HG02678 (cell line): ENCODE data around the gene CEP126.

ENCODE experiments used
- ATAC-seq: cut with Tn5 transposase; IDR thresholded peaks from one replicate; pipeline ENCODE4 v1.9.1; 2021; ENCODE audit warnings: mild to moderate bottlenecking, moderate library complexity; ENCODE audit not compliant: unreplicated experiment

CEP126 gene

DNA sequence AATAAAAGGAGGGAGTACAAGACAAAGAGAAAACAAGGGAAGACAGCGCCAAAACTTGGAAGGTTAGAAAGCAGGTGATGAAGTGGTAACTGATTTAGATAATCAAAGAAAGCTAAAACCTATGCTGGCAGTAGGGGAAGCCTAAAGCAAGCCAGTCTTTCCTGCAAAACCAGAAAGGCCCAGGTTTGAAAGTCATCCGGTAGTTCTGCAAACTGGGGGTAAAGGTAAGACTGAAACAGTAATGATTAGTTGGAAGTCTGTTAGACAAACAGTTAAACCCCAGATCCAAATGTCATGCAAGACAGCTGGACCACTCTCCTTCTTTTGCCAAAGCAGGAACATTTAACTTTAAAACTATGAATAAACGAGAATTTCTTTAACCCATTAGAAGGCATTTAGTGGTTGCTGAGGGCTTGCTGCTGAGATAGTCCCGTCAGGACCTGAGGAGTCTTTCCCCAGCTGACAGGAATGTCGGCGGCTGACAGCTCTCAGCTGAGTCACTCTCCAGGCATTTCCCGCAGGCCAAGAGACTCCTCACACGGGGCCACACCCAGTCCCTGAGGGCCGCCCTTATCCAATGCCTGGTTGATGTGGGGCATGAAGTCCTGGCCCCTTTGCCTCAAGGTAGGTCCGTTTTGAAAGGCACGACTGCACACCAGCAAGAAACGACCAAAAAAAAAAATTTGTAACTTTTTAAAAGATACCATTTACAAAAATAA, 96.1 kb downstream of the CEP126 start:
- ATAC-seq = no peak

GRCh38 chr11:102012946-102013345, 98.1 kb downstream of the CEP126 start:
- ATAC-seq = no peak

DNA sequence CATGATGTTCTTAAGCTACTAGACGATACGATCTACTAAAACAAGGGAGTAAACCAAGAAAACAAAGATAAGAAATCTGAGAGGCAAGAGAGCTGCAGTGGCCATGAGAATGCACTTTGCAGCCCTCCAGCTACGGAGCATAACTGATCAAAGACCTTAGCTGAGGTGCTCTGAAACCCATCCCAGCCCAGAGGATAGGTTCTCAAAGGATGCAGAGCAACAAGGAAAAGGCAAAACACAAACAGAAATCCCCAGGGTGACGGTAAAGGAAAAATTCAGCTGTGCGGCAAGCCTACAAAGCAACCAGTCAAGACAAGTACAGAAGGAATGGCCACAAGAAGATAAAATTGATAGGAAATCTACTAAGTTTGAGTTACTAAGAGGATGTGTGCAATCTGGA, 99.9 kb downstream of the CEP126 start:
- ATAC-seq = no peak

DNA sequence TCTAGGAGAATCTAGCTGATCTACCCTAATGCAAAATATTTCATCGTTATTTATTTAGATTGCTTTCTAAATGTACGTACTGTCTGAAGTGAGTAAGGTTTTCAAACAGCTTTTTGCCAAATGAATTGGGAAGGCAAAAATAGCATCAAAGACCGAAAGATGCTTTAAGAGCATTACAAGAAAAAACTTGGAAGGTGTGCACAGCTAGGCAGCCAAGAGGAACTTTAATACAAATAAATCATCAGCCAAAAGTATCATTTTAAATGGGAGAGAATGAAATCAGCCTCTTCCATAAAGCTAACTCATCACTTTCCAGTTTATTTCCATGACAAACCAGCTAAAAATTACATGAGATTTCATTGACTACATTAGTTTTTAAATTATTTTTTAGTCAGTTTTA, 102.2 kb downstream of the CEP126 start:
- no peak for ATAC-seq

DNA sequence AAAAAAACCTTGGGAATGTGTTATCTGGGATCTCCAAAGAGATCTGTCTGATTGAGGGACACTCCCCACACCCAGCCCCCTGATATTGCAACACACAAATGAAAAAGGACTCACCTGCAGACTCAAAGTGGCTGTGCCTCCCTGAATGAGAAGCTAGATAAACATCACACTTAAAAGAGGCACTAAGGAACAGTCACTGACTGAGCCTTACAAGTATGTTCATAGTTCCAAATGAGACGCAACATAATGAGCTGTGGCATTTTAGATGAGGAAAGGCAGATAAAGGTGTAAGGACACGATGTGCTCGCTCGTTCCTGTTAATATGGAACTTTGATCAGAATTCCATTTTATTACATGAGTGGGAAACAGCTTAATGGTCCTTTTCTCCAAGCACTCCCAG, 111.4 kb downstream of the CEP126 start:
- no peak for ATAC-seq

- no peak for ATAC-seq
These were observed 112.1 kb downstream of the CEP126 start for GRCh38 chr11:102026959-102027358.

DNA sequence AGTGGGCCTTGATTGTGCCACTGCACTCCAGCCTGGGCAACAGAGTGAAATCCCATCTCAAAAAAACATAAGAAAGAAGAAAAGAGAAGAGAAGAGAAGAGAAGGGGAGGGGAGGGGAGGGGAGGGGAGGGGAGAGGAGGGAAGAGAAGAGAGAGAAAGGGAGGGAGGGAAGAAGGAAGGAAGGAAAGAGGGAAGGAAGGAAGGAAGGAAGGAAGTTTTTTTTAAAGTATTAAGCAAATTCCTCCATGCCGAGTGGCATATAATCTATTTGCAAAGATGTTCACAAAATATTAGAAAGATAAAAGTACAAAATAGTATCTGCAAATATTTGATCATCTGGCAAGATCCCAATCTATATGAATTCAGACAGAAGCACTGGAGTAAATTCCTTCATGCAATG, 121.9 kb downstream of the CEP126 start:
- ATAC-seq = no peak

GRCh38 chr11:102046841-102047240, 132.0 kb downstream of the CEP126 start:
- ATAC-seq = no peak

DNA sequence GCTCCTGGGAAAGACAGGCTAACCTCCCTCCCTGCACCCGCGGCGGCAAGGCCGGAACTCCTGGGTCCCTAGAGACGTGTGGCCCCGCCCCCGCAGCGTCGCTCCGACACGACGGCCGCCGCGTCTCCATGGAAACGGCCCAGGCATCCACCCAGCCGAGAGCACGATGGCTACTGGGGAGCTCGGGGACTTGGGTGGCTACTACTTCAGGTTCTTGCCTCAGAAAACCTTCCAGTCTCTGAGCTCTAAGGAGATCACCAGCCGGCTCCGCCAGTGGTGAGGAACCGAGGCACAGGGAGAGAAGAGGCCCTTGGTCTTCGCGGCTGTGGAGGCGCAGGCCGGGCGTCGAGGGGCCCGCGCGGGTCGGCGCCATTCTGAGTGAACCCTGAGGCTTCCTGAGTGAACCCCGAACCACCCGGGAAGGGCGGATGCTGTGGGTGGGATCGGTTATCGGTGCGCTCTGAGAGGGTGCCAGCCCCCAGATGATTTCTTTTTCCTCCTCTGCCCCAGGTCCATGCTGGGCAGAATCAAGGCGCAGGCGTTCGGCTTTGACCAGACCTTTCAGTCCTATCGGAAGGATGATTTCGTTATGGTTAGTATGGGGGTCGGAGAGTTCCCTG, 132.6 kb downstream of the CEP126 start, which contains the start of gene CFAP300:
TSS of gene CFAP300 (plus strand) at position 133 of the 620 bp plus-strand sequence. CDS start at position 167, 34 bp downstream.
- no peak for ATAC-seq
